Measurements from ENCODE around the gene RHO.

Gene RHO

GRCh38 chr3:129536804-129537203 is 8.4 kb downstream of the RHO start:
- Histone ChIP-seq H3K27ac (ENCODE audit: low read length) (no peak overlapping the region), H3K9ac (ENCODE audit: low read length) (no peak overlapping the region), H3K27me3 (replicated peaks; ENCODE audit: insufficient read depth, low read length) (no peaks in the 10 kb centered on the region), H3K36me3 (replicated peaks; ENCODE audit: insufficient read depth, low read length) (no peaks in the 10 kb centered on the region), H4K20me1 (ENCODE audit: insufficient read depth, low read length) (no peaks in the 10 kb centered on the region), H3F3A (ENCODE audit: insufficient read depth, low read length) (no peaks in the 10 kb centered on the region), H3K9me3 (replicated peaks; ENCODE audit: insufficient read depth, low read length) (no peaks in the 10 kb centered on the region), H3K79me2 (ENCODE audit: low read length) (no peaks in the 10 kb centered on the region), H3K9me2 (replicated peaks; ENCODE audit: insufficient read depth, low read length) (no peaks in the 10 kb centered on the region), H2AFZ (ENCODE audit: low read length) (no peak overlapping the region), H3K4me2 (ENCODE audit: low read depth, low read length) (no peak overlapping the region), H3K4me1 (ENCODE audit: low read length) (peaks cover 6% of the 10 kb centered on the region; the same call in 1 of the 2 replicates), H3K4me3 (ENCODE audit: low read length) (no peak overlapping the region)
- no peak for DNase-seq
- TF ChIP-seq EZH2 (optimal IDR thresholded peaks at IDR 0.05; ENCODE audit: low read depth, low read length) = no peak
- no peak for TF ChIP-seq CTCF (IDR thresholded peaks at IDR 0.05; ENCODE audit: low read length)
- TF ChIP-seq EZH2phosphoT487 (IDR thresholded peaks at IDR 0.05; ENCODE audit: low read length) = no peak

GRCh38 chr3:129539206-129539605 is 10.8 kb downstream of the RHO start:
- Histone ChIP-seq H4K20me1 (ENCODE audit: insufficient read depth, low read length) (no peaks in the 10 kb centered on the region), H3K27me3 (replicated peaks; ENCODE audit: insufficient read depth, low read length) (no peaks in the 10 kb centered on the region), H3K9me2 (replicated peaks; ENCODE audit: insufficient read depth, low read length) (no peaks in the 10 kb centered on the region), H3K79me2 (ENCODE audit: low read length) (no peaks in the 10 kb centered on the region), H3K4me2 (ENCODE audit: low read depth, low read length) (no peak overlapping the region), H3K4me1 (ENCODE audit: low read length) (peaks cover 6% of the 10 kb centered on the region; the same call in 1 of the 2 replicates), H3K9ac (ENCODE audit: low read length) (no peak overlapping the region), H3K36me3 (replicated peaks; ENCODE audit: insufficient read depth, low read length) (no peaks in the 10 kb centered on the region), H3F3A (ENCODE audit: insufficient read depth, low read length) (no peaks in the 10 kb centered on the region), H2AFZ (ENCODE audit: low read length) (no peak overlapping the region), H3K9me3 (replicated peaks; ENCODE audit: insufficient read depth, low read length) (no peaks in the 10 kb centered on the region), H3K27ac (ENCODE audit: low read length) (no peak overlapping the region), H3K4me3 (ENCODE audit: low read length) (no peak overlapping the region)
- DNase-seq = no peak
- TF ChIP-seq EZH2phosphoT487 (IDR thresholded peaks at IDR 0.05; ENCODE audit: low read length) (no peak), EZH2 (optimal IDR thresholded peaks at IDR 0.05; ENCODE audit: low read depth, low read length) (no peak), CTCF (IDR thresholded peaks at IDR 0.05; ENCODE audit: low read length) (no peak)

- Histone ChIP-seq H2AFZ (ENCODE audit: low read length) (no peak overlapping the region), H3K9me3 (replicated peaks; ENCODE audit: insufficient read depth, low read length) (no peaks in the 10 kb centered on the region), H3F3A (ENCODE audit: insufficient read depth, low read length) (no peaks in the 10 kb centered on the region), H3K4me2 (ENCODE audit: low read depth, low read length) (no peak overlapping the region), H4K20me1 (ENCODE audit: insufficient read depth, low read length) (no peaks in the 10 kb centered on the region), H3K79me2 (ENCODE audit: low read length) (no peaks in the 10 kb centered on the region), H3K36me3 (replicated peaks; ENCODE audit: insufficient read depth, low read length) (no peaks in the 10 kb centered on the region), H3K4me3 (ENCODE audit: low read length) (no peak overlapping the region), H3K27ac (ENCODE audit: low read length) (no peak overlapping the region), H3K4me1 (ENCODE audit: low read length) (peaks cover 6% of the 10 kb centered on the region; the same call in 1 of the 2 replicates), H3K27me3 (replicated peaks; ENCODE audit: insufficient read depth, low read length) (no peaks in the 10 kb centered on the region), H3K9ac (ENCODE audit: low read length) (no peak overlapping the region), H3K9me2 (replicated peaks; ENCODE audit: insufficient read depth, low read length) (no peaks in the 10 kb centered on the region)
- DNase-seq = no peak
- no peak for TF ChIP-seq CTCF (IDR thresholded peaks at IDR 0.05; ENCODE audit: low read length)
Measured at GRCh38 chr3:129540776-129541516, 12.5 kb downstream of the RHO start.

All from MM.1S (cell line).